AG08395 (cell line): ENCODE results near the gene KTN1.

Experiments used
- DNase-seq: peaks from one replicate; pipeline ENCODE4 v3.0.0; 2012; ENCODE audit warnings: mixed read lengths, low spot score

KTN1 gene

GRCh38 chr14:55681096-55681495, 101.1 kb downstream of the KTN1 start:
- DNase-seq: no peak

- no peak for DNase-seq
Measured at GRCh38 chr14:55684956-55685584, 105.1 kb downstream of the KTN1 start.

DNA sequence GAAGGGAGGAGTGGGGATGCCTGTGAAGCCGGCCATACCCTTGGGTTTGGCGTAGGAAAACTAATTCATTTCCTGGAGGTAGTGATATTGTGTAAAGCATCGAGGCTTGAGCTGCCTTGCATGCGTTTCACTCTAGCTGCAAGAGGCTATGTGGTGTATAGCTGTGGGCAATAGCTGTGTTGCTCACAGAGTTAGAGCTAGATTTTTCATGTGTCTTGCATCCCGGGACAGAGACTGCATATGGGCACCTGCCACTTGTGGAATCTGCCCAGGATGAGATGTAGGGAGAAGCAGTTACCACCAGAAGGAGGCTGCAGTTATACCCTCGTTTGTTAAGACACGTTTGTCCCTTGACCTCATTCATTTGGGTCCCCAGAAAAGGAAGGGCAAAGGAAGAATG, 106.7 kb downstream of the KTN1 start:
- DNase-seq: no peak

DNA sequence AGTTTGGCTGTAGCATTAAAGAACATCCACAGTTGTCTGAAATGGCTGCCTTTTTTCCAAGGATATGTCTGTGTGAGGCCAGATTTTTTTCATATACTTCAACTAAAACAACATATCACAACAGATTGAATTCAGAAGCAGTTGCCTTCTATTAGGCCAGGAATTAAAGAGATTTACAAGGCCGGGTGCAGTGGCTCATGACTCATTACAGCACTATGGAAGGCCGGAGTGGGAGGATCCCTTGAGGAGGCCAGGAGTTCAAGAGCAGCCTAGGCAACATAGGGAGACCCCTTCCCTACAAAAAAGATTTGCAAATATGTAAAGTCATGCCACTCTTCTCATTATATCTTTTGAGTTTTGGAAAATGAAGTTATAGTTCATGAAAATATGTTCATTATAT, 108.6 kb downstream of the KTN1 start:
- DNase-seq: no peak

GRCh38 chr14:55689981-55690871, 110.2 kb downstream of the KTN1 start:
- DNase-seq: no peak

- no peak for DNase-seq
Measured at GRCh38 chr14:55691659-55692058, 111.7 kb downstream of the KTN1 start.

GRCh38 chr14:55693904-55694303, 113.9 kb downstream of the KTN1 start:
- DNase-seq: no peak

DNA sequence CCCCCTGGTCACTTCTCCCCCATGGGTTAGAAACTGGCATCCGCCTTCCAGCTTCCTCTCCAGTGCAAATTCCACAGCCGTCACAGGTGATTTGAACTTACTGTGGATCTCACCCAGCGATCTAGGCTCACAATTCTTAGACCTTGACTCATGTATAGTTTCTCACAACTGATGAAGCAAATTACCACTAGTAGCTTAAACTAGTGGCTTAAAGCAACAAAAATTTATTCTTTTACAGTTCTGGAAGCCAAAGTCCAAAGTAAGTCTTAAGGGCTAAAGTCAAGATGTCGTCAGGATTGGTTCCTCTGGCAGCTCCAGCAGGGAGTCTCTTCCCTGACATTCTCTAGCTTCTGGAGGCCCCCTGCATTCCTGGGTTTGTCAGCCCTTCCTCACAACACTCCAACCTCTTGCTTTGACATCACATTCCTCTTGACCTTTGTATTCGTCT, 117.4 kb downstream of the KTN1 start:
- DNase-seq: no peak

- no peak for DNase-seq
Measured at GRCh38 chr14:55698051-55698450, 118.0 kb downstream of the KTN1 start.

DNA sequence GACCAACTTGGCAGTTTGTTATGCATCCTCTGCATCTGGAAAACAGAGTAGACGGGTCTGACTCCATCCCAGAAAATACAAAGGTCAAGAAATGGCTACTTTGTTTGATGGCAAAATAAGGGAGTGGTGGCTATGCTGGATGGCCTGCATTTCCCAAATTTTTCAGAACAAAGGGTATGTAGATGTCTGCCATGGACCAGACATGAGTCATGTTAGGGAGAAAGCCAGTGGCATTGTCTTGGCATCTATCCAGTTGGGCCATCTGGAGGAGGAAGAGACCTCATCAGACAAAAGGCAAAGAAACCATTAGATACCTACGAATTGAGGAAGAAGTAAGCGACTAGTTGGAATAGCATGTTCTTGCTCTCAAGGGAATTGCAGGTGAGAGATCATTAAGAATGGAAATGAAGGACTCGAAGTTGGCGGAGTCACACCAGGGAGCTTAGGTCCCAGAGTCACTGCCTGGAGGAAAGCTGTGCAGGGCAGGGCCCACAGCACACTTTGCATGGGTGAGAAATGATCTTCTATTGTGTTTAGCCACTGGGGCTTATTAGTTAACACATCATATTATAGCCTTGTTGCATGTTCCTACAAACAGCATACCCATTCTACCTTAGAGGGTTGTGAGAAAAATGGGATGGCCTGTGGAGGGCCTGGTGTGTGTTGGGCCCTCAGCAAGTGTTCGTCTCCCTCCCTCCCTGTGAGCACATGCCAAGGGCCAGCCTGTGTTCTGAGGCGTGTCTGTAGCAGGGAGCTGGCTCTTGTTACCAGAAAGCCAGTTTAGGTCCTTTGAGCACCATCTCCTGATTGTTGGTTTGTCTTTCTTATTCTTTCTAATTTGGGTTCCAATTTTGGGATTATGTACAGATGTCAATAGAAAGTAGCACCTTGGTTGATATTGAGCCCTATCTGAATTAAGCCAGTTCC, 119.4 kb downstream of the KTN1 start:
- peak; percentile 47 for DNase-seq

GRCh38 chr14:55701638-55702037, 121.6 kb downstream of the KTN1 start:
- DNase-seq: peak; percentile 26

- DNase-seq: no peak
Measured at GRCh38 chr14:55702511-55702910, 122.5 kb downstream of the KTN1 start.

DNA sequence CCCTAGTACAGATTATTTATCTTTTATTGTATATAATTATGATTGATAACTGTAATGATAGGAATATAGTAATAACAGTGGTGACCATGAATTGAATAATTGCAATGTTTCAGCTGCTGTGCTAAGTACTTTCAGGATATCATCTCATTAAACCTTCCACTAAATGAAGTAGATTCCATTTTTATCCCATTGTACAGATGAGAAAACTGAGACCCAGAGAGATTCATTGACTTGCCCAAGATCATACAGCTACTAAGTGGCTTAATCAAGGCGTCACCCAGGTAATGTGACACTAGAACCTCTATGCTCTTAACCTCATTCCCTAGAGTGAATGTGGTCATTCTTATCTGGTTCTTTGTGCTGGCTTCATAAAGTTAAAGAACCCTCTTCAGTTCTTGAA, 124.6 kb downstream of the KTN1 start:
- no peak for DNase-seq

DNA sequence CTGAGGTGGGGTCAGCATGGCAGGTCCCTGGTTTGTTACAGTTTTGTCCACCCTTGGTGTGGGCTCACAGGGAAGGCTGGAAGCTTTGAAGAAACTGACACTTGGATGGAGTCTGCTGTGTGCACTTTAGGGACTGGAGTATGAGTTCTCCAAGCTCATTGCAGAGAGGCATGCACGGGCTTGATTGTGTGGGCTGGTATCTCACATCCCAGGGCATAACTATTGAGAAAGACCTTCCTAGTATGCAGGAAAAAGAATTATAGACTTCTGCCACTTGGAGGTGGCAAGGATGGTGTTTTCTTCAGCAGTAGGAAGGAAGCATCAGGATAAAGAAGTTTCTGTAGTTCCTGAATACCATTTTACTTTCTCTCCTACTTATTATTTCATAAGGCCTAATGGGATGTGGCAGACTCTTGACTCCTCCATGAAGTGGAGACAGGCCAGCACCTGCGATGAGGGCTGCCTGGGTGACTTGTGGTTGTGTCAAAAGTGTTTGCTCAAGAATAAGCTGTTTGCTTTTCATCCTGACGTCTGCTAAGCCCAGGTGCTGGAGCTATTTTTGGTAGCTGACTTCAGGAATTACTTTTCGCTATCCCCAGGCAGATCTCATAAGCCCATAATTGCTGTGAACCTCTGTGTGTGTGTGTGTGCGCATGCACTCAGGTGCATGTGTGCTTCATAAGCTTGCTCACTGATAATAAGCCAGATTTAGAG, 125.8 kb downstream of the KTN1 start:
- no peak for DNase-seq

DNA sequence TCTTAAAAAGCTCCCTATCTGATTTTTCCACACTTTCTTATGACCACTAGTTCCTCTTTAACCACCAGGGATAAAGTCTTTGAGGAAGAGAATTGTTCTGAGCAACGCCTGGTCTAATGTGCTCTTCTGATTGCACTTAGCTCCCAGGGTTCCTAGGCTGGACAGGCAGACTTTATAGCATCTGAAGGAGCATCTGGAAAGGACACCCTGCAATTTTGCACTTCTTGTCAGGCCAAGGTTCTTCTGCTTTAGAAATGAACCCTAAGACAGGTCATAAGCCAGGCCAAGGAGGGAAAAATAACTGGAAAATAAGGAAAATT, 126.3 kb downstream of the KTN1 start:
- DNase-seq: no peak

DNA sequence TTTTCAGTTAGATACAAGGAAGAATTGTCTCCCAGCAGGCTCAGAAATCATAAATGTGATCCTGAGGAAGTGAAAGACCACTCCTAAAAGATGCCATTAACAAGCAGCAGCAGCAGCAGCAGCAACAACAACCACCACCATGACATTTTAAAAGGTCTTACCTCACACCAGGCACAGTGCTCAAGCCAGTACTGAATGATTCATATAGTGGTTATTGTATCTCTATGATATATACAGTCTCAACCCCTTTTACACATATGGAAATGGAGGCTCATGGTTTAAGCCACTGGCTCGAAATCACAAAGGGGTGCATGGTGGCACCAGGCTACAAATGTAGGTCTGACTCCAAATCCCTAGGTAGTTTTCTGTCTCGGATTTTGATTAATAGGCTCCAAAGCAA, 126.9 kb downstream of the KTN1 start:
- DNase-seq: no peak

DNA sequence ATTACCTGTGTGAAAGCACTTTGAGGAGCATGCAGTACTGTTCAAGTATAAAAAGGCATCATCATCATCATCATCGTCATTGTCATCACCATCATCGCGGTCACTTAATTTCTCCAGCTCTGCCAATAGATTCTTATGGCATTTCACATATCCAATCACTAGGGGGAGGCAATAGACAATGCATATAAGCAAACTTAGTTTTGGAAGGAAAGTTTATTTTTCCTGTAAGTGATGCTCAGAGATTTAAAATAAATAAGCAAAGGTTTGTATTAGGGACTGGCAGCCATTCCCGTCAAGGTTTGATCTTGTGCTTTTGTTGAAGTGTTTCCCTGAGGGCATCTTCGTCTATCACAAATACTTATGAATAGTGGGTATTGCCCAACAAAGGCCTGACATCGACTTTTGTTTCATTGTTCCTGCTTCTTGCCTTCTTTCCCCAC, 127.4 kb downstream of the KTN1 start:
- peak; percentile 67 for DNase-seq

DNA sequence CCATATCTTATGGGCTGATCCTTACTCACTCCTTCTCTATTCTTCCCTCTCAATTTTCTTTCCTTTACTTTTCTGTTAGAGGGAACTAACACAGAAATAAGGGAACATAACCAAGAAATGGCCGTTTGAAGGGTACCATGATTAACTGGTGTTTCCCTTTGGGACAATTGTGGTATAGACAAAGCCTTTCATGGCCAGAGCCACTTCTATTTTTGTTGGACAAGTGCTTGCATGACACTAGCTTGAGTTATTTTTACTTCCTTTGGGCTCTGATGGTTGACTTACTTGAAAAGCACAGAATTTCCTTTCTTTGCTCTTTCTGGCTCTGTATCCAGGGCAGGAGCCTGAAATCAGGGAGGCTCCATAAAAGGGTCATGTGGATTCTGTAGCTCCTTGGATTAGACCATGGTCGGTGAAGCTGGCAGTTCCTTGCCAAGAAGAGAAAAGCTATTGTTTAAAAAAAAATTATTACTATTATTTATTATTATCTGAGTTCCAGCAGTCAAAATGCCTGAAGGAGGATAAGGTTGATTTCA, 130.6 kb downstream of the KTN1 start:
- no peak for DNase-seq

DNA sequence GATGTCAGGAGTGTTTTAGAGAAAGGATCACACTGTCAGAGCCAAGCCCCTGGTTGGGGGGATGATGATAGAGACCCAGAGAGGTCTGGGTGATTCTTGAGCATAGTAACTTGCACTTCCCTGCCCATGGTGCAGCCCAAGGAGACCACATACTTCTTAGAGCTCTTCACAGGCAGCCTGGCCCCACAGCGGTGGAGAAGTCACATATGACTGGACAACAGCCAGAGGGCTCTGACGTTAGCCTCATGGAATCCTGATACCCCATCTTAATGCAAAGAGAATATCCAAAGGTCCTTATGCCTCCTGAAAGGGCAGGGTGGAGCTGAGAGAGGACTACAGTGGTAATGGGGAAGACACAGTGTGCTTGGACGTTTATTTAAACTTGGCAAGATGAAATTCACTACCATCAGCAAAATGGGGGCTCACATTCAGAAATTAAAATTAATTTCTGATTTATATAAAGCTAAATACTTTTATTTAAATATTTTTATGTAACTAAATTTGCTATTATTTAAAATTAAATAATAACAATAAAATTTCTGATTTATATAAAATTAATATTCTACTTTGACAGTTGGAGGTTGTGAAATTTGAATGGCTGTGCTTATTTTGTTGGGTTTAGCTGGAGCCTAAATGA, 131.3 kb downstream of the KTN1 start:
- no peak for DNase-seq

DNA sequence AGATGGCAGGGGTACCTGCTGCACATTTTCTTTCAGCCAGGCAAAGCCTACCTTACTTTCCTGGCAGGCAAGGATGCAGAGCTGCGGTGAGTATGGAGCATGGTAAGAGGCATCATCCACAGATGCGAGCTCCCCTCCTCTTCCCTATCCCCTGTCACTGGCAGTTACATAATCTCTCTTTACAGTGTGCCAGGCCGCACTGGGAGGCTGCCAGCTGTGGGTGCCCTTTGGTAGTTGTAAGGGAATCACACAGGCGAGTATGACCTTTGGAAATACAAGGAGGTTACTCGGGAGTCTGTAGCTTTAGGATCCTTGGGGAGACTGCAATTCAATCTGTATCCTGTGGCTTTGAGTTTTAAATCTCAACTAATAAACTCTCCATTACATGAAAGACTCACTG, 132.5 kb downstream of the KTN1 start:
- DNase-seq: no peak

DNA sequence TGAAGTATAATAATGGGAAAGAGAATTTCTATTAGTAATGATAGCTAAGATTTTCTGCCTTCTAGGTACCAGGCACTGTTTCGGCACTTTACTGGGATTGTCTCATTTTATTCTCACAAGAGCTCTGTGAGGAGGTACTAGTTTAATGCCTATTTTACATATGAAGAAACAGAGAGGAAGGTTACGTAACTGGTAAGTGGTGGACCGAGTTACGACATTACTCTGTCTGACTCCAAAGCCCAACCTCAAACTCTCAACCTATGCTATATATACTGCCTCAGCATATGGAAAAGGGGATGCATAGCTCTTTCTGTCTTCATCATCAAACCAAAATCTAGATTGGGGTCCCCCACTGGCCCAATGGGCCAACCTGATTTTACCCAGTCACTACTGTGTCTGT, 133.5 kb downstream of the KTN1 start:
- DNase-seq: no peak
